ENCODE measurements around the gene OTOA. TPM values are rescaled to one million over a fixed set of nuclear protein-coding genes. Genes with fewer than 3 reads are reported as not detected.
"Not testable (repeated sequence)": the region's sequence is repeated elsewhere in the genome, so short reads cannot be mapped to it uniquely, and the experiment has no call there.

OTOA gene
- total RNA-seq, 4 donors from 2014 or later: 0.40 TPM; not detected in 3

DNA sequence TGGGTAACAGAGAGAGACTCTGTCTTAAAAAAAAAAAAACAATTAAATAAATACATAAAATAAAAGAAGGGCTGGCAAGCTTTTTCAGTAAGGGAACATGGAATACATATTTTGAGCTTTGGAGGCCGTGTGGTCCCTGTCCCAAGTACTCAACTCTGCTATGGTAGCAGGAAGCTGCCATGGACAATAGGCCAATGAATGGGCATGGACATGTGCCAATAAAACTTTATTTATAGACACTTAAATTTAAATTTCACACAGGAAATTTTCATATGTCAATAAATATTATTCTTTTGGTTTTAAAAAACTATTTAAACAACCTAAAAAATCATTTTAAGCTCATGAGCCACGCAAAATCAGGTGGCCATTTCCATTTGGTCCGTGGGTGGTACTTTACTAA lies 3.8 kb downstream of the OTOA start:
- WGBS: 83% methylated on average over 3 of the region's 3 CpGs
- no peak overlapping the region for H3K4me3 ChIP-seq
- peaks cover 15% of the 10 kb centered on the region for H3K27me3 ChIP-seq
- H3K36me3 ChIP-seq: no peaks in the 10 kb centered on the region
- H3K27ac ChIP-seq: no peak overlapping the region
- no peak for TF ChIP-seq POLR2A (IDR thresholded peaks at IDR 0.05)
- TF ChIP-seq, protein P1, sequence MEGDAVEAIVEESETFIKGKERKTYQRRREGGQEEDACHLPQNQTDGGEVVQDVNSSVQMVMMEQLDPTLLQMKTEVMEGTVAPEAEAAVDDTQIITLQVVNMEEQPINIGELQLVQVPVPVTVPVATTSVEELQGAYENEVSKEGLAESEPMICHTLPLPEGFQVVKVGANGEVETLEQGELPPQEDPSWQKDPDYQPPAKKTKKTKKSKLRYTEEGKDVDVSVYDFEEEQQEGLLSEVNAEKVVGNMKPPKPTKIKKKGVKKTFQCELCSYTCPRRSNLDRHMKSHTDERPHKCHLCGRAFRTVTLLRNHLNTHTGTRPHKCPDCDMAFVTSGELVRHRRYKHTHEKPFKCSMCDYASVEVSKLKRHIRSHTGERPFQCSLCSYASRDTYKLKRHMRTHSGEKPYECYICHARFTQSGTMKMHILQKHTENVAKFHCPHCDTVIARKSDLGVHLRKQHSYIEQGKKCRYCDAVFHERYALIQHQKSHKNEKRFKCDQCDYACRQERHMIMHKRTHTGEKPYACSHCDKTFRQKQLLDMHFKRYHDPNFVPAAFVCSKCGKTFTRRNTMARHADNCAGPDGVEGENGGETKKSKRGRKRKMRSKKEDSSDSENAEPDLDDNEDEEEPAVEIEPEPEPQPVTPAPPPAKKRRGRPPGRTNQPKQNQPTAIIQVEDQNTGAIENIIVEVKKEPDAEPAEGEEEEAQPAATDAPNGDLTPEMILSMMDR (IDR thresholded peaks at IDR 0.05): no peak
- TF ChIP-seq POLR2AphosphoS5 (IDR thresholded peaks at IDR 0.05): no peak
- TF ChIP-seq EP300 (IDR thresholded peaks at IDR 0.05): no peak
- H3K4me1 ChIP-seq: peaks cover 9% of the 10 kb centered on the region
- DNase-seq (ENCODE audit: low spot score in 2 of 2): peak in 1 of 2 donors; percentile 8
- no peaks in the 10 kb centered on the region for H3K9me3 ChIP-seq

- Histone ChIP-seq H3K27ac (no peak overlapping the region), H3K9me3 (no peaks in the 10 kb centered on the region), H3K4me1 (no peaks in the 10 kb centered on the region), H3K4me3 (no peak overlapping the region), H3K36me3 (no peaks in the 10 kb centered on the region), H3K27me3 (peaks cover 3% of the 10 kb centered on the region)
- peak in 1 of 2 donors; percentile 9 for DNase-seq (ENCODE audit: low spot score in 2 of 2)
- 94% methylated on average over 3 of the region's 3 CpGs for WGBS
- TF ChIP-seq POLR2AphosphoS5 (IDR thresholded peaks at IDR 0.05) (no peak), POLR2A (IDR thresholded peaks at IDR 0.05) (no peak), EP300 (IDR thresholded peaks at IDR 0.05) (no peak)
- TF ChIP-seq, protein P1 (IDR thresholded peaks at IDR 0.05): no peak
These were observed 9.7 kb downstream of the OTOA start for GRCh38 chr16:21673469-21673868.

- not testable (repeated sequence) for H3K27ac ChIP-seq, H3K36me3 ChIP-seq, H3K27me3 ChIP-seq, H3K4me1 ChIP-seq, H3K9me3 ChIP-seq, H3K4me3 ChIP-seq
- 92% methylated on average over 4 of the region's 4 CpGs for WGBS
- peak in 1 of 2 donors; percentile 16 for DNase-seq (ENCODE audit: low spot score in 2 of 2)
These were observed 10.7 kb downstream of the OTOA start for GRCh38 chr16:21674456-21674855.

- peaks cover 13% of the 10 kb centered on the region for H3K27me3 ChIP-seq
- H3K9me3 ChIP-seq; H3K36me3 ChIP-seq; H3K27ac ChIP-seq; H3K4me1 ChIP-seq; H3K4me3 ChIP-seq; DNase-seq (ENCODE audit: low spot score in 2 of 2): not testable (repeated sequence)
- WGBS: 94% methylated on average over 5 of the region's 5 CpGs
These were observed 16.9 kb downstream of the OTOA start for GRCh38 chr16:21680714-21681113.

DNA sequence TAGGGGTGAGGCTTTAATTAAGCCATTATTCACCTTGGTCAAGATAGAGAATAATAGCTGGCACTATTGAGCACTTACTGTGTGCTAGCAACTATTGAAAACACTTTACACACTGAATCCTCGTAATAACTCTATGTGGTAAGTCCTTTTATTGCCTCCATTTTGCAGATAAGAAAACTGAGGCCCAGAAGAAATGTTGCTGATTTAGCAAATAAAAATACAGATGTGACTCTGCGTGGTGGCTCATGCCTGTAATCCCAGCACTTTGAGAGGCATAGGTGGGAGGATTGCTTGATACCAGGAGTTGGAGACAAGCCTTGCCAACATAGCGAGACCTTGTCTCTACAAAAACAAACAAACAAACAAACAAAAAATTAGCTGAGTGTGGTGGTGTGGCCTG lies 19.4 kb downstream of the OTOA start:
- TF ChIP-seq EP300 (IDR thresholded peaks at IDR 0.05) (no peak), POLR2AphosphoS5 (IDR thresholded peaks at IDR 0.05) (no peak), POLR2A (IDR thresholded peaks at IDR 0.05) (no peak)
- TF ChIP-seq, protein P1 (IDR thresholded peaks at IDR 0.05): no peak
- 87% methylated on average over 3 of the region's 3 CpGs for WGBS
- no peaks in the 10 kb centered on the region for H3K4me1 ChIP-seq

DNA sequence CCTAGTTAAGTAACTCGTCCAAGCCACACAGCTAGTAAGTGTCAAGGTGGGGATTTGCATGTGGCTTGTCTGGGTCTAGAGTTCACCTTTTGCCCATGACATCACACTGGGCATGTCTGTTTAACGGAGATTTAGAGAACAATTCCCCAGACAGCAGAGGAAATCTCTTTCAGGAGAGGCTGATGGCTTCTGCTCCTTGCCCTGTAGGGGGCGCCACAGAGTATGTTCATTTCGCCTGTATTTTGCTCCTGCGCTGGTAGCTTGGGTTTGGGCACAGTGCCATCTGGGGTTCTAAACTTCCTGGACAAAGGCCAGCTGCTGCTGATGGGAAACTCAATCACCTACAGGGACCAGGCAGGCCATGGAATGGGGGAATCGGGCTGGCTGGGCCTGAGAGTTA lies 20.4 kb downstream of the OTOA start:
- 32% methylated on average over 6 of the region's 6 CpGs for WGBS
- Histone ChIP-seq H3K9me3 (no peaks in the 10 kb centered on the region), H3K27ac (no peak overlapping the region), H3K4me3 (no peak overlapping the region), H3K36me3 (no peaks in the 10 kb centered on the region), H3K4me1 (no peaks in the 10 kb centered on the region), H3K27me3 (peaks cover 13% of the 10 kb centered on the region)
- no peak for TF ChIP-seq EP300 (IDR thresholded peaks at IDR 0.05)
- TF ChIP-seq, protein P1 (IDR thresholded peaks at IDR 0.05): no peak
- no peak for TF ChIP-seq POLR2A (IDR thresholded peaks at IDR 0.05)
- TF ChIP-seq POLR2AphosphoS5 (IDR thresholded peaks at IDR 0.05): no peak
- peak in 1 of 2 donors; percentile 72 for DNase-seq (ENCODE audit: low spot score in 2 of 2)

More for the DNA sequence above, 19.4 kb downstream of the OTOA start:
- H3K27ac ChIP-seq: no peak overlapping the region
- peaks cover 13% of the 10 kb centered on the region for H3K27me3 ChIP-seq
- H3K36me3 ChIP-seq: no peaks in the 10 kb centered on the region
- H3K9me3 ChIP-seq: no peaks in the 10 kb centered on the region
- no peak for DNase-seq (ENCODE audit: low spot score in 2 of 2)
- no peak overlapping the region for H3K4me3 ChIP-seq
